Measurements from ENCODE around the gene CLMN. TPM values are rescaled to one million over a fixed set of nuclear protein-coding genes. Genes with fewer than 3 reads are reported as not detected.

Gene CLMN
- total and polyA plus RNA-seq, 9 of the 15 experiments (the other 6 are each of a cell fraction or from before 2014, with no cell fraction given) = 0.01 to 0.18 (median 0.07) TPM; not detected in 4

- TF ChIP-seq ZNF311 (CRISPR knock-in tag; IDR thresholded peaks at IDR 0.05) (no peak), MXD1 (CRISPR knock-in tag; IDR thresholded peaks at IDR 0.05; ENCODE audit: borderline replicate concordance, poor library complexity, severe bottlenecking) (no peak)
These were observed 99.0 kb downstream of the CLMN start (continued) for GRCh38 chr14:95220663-95221231.

GRCh38 chr14:95218472-95219193, 101.1 kb downstream of the CLMN start:
- BruUV-seq (replicated peaks) = no TSS peak
- H3K9ac ChIP-seq (ENCODE audit: insufficient read depth in 1 of 2, low read depth in 2 of 2, low read length in 2 of 2) = no peak overlapping the region
- H3K4me2 ChIP-seq (ENCODE audit: insufficient read depth, low read length) = no peak overlapping the region
- intact Hi-C loops (cut with micrococcal nuclease) (no loop called here), in situ Hi-C loops (cut with MboI) (no loop called here)
- H3K9me1 ChIP-seq (ENCODE audit: control insufficient read depth, insufficient read depth, low read length) = no peaks in the 10 kb centered on the region
- DNase-seq (ENCODE audit: extremely low read depth in 1 of 4, low spot score in 3 of 4) (no peak), ATAC-seq (no peak), FAIRE-seq (no peak)
- TF ChIP-seq, protein P1, sequence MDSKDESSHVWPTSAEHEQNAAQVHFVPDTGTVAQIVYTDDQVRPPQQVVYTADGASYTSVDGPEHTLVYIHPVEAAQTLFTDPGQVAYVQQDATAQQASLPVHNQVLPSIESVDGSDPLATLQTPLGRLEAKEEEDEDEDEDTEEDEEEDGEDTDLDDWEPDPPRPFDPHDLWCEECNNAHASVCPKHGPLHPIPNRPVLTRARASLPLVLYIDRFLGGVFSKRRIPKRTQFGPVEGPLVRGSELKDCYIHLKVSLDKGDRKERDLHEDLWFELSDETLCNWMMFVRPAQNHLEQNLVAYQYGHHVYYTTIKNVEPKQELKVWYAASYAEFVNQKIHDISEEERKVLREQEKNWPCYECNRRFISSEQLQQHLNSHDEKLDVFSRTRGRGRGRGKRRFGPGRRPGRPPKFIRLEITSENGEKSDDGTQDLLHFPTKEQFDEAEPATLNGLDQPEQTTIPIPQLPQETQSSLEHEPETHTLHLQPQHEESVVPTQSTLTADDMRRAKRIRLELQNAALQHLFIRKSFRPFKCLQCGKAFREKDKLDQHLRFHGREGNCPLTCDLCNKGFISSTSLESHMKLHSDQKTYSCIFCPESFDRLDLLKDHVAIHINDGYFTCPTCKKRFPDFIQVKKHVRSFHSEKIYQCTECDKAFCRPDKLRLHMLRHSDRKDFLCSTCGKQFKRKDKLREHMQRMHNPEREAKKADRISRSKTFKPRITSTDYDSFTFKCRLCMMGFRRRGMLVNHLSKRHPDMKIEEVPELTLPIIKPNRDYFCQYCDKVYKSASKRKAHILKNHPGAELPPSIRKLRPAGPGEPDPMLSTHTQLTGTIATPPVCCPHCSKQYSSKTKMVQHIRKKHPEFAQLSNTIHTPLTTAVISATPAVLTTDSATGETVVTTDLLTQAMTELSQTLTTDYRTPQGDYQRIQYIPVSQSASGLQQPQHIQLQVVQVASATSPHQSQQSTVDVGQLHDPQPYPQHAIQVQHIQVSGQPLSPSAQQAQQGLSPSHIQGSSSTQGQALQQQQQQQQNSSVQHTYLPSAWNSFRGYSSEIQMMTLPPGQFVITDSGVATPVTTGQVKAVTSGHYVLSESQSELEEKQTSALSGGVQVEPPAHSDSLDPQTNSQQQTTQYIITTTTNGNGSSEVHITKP (IDR thresholded peaks at IDR 0.05; ENCODE audit: partially characterized antibody) = no peak
- TF ChIP-seq DDX20 (tag; IDR thresholded peaks at IDR 0.05; ENCODE audit: low read depth) = no peak
- no peak for TF ChIP-seq HEY1 (CRISPR knock-in tag; IDR thresholded peaks at IDR 0.05; ENCODE audit: borderline replicate concordance)
- no peak for TF ChIP-seq SRSF1 (IDR thresholded peaks at IDR 0.05; ENCODE audit: low read depth, low read length)
- TF ChIP-seq ZNF668 (CRISPR knock-in tag; IDR thresholded peaks at IDR 0.05) = no peak
- peaks cover 11 to 41% of the 10 kb centered on the region in 2 experiments for H3K27me3 ChIP-seq (ENCODE audit: control insufficient read depth in 2 of 2, insufficient read depth in 2 of 2, low read length in 2 of 2)
- WGBS (ENCODE audit: insufficient coverage, low coverage, missing lambda C conversion rate) = 0% methylated on average over 8 of the region's 8 CpGs
- H3K4me1 ChIP-seq (replicated peaks in 1 of 2; ENCODE audit: control insufficient read depth in 2 of 2, insufficient read depth in 2 of 2, low read length in 2 of 2) = no peaks in the 10 kb centered on the region
- POLR2A ChIA-PET = interaction anchor here (1.1 kb wide), 1 partner anchor 9 kb away, joined by 4 read pairs; no protein-coding TSS in a partner anchor
- CTCF ChIA-PET (ENCODE audit: low intra/inter-chr PET ratio) = no interaction called here
- no peaks in the 10 kb centered on the region for H3K9me3 ChIP-seq (replicated peaks; ENCODE audit: control insufficient read depth, insufficient read depth, low read depth, low read length)
- H2AFZ ChIP-seq (ENCODE audit: low read depth, low read length) = no peak overlapping the region
- H3K4me3 ChIP-seq = no peak overlapping the region
- no peaks in the 10 kb centered on the region for H3K36me3 ChIP-seq (ENCODE audit: control insufficient read depth, insufficient read depth, low read length)
- H3K79me2 ChIP-seq (ENCODE audit: control insufficient read depth, insufficient read depth, low read length) = no peaks in the 10 kb centered on the region
- no peak overlapping the region for H3K27ac ChIP-seq (ENCODE audit: extremely low read depth, low read depth, low read length)
- H4K20me1 ChIP-seq (replicated peaks; ENCODE audit: control insufficient read depth, insufficient read depth, low read length) = no peaks in the 10 kb centered on the region

Data from K562 (cell line).